AG09309 (cell line): Measurements from ENCODE around the gene COG1.

Experiments
- DNase-seq: peaks from one replicate; pipeline ENCODE4 v3.0.0-alpha.2; 2010; ENCODE audit warnings: low read depth
- H3K4me3 ChIP-seq: 2 replicates; pipeline ENCODE4 v1.5.1; 2011; ENCODE audit warnings: mild to moderate bottlenecking, low read depth, low read length, moderate library complexity; ENCODE audit not compliant: control insufficient read depth
- TF ChIP-seq, protein P1 (sequence below): IDR thresholded peaks from 2 replicates; pipeline ENCODE4 v1.5.1; 2011; ENCODE audit warnings: mild to moderate bottlenecking, low read depth, low read length, inconsistent platforms; ENCODE audit not compliant: insufficient read depth, control insufficient read depth; ENCODE audit errors: missing control alignments

Gene COG1

GRCh38 chr17:73186283-73187050, 6.4 kb upstream of the COG1 start:
- DNase-seq, result no peak
- TF ChIP-seq, protein P1, sequence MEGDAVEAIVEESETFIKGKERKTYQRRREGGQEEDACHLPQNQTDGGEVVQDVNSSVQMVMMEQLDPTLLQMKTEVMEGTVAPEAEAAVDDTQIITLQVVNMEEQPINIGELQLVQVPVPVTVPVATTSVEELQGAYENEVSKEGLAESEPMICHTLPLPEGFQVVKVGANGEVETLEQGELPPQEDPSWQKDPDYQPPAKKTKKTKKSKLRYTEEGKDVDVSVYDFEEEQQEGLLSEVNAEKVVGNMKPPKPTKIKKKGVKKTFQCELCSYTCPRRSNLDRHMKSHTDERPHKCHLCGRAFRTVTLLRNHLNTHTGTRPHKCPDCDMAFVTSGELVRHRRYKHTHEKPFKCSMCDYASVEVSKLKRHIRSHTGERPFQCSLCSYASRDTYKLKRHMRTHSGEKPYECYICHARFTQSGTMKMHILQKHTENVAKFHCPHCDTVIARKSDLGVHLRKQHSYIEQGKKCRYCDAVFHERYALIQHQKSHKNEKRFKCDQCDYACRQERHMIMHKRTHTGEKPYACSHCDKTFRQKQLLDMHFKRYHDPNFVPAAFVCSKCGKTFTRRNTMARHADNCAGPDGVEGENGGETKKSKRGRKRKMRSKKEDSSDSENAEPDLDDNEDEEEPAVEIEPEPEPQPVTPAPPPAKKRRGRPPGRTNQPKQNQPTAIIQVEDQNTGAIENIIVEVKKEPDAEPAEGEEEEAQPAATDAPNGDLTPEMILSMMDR, result no peak
- H3K4me3 ChIP-seq, result no peak overlapping the region

- DNase-seq, result no peak
- TF ChIP-seq, protein P1, result no peak
- no peak overlapping the region for H3K4me3 ChIP-seq
Measured at GRCh38 chr17:73187203-73187769, 5.6 kb upstream of the COG1 start.

DNA sequence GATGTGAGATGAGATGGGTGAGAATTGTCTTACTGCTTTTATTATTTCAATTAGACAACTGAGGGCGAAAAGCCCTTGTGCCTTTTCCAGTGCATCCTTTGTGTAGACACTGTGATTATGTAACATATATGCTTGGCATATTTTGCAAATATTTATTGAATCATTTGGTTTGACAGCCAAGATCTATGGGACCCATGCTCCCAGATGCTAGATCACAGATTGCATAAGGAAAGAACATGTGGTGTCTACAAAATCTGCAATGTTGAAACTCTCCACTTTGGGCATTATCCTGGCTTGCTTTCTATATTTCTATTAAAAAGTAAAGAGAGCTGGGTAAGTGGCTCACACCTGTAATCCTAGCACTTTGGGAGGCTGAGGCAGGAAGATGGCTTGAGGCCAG, 4.8 kb upstream of the COG1 start:
- TF ChIP-seq, protein P1, result no peak
- no peak for DNase-seq

DNA sequence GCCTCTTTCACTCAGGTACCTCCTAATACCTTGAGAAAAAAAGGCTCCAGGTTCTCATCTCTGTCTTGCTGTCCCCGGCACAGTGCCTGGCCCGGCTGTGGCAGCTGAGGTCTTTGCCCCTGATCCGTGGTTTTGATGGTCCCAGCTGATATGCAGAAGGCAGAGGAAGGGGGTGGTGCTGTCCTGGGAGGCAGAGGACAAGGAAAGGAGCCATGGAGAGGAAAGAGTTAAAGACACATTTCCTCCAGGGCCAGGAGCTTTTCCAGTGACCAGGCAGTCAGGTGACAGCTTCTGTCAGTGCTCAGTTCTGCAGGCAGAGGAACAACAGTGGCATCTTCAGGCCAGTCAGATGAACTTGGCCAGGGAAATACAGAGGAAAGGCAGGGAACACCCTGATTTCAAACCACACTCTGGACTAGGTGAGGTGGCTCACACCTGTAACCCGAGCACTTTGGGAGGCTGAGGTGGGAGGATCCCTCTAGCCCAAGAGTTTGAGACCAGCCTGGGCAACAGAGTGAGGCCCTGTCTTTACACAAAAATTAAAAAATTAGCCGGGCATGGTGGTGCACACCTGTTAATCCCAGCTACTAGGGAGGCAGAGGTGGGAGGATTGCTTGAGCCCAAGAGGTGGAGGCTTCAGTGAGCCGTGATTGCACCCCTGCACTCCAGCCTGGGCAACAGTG, 3.3 kb upstream of the COG1 start:
- TF ChIP-seq, protein P1, result peak; percentile 71
- DNase-seq, result no peak
- H3K4me3 ChIP-seq, result no peak overlapping the region

More for the DNA sequence above, 4.8 kb upstream of the COG1 start:
- H3K4me3 ChIP-seq, result no peak overlapping the region

- DNase-seq, result no peak
- TF ChIP-seq, protein P1, result peak; percentile 88
- peak overlapping the region; percentile 82 for H3K4me3 ChIP-seq
Measured at GRCh38 chr17:73191443-73192205, 1.2 kb upstream of the COG1 start.

- TF ChIP-seq, protein P1, result no peak
- DNase-seq, result peak; percentile 29
- H3K4me3 ChIP-seq, result peak overlapping the region; percentile 82
Measured at GRCh38 chr17:73192206-73192893, 505 bp upstream of the COG1 start.
